Astrocyte (in vitro differentiated cells and primary cell): ENCODE measurements around the gene TUBA1C. TPM values are rescaled to one million over a fixed set of nuclear protein-coding genes. Genes with fewer than 3 reads are reported as not detected.

ENCODE experiments used
- DNase-seq: peaks from one replicate; pipeline ENCODE4 v3.0.0-alpha.2; 2010; ENCODE audit warnings: low read depth
- FAIRE-seq: peaks from 2 replicates; lab custom pipeline; 2011; peaks lifted over from hg19 to GRCh38; lab: Jason Lieb, UNC
- H2AFZ ChIP-seq: 2 replicates; pipeline ENCODE4 v1.6.0; 2012; ENCODE audit warnings: low read depth, low read length, inconsistent platforms
- H3K27ac ChIP-seq: 2 replicates; pipeline ENCODE4 v1.5.1; 2011; ENCODE audit warnings: low read depth, low read length, inconsistent platforms
- H3K27me3 ChIP-seq: 2 replicates; pipeline ENCODE4 v1.6.0; 2011; ENCODE audit warnings: low read length, inconsistent platforms; ENCODE audit not compliant: insufficient read depth
- H3K36me3 ChIP-seq: 2 replicates; pipeline ENCODE4 v1.5.1; 2011; ENCODE audit warnings: low read length, inconsistent platforms; ENCODE audit not compliant: insufficient read depth
- H3K4me1 ChIP-seq: 2 replicates; pipeline ENCODE4 v1.5.1; 2011; ENCODE audit warnings: low read length, inconsistent platforms; ENCODE audit not compliant: insufficient read depth
- H3K4me2 ChIP-seq: 2 replicates; pipeline ENCODE4 v1.6.0; 2012; ENCODE audit warnings: low read length, inconsistent platforms
- H3K4me3 ChIP-seq: 2 replicates; pipeline ENCODE4 v1.5.1; 2011; ENCODE audit warnings: low read depth, mild to moderate bottlenecking, low read length, inconsistent platforms; ENCODE audit not compliant: insufficient read depth
- H3K79me2 ChIP-seq: 2 replicates; pipeline ENCODE4 v1.6.0; 2012; ENCODE audit warnings: mild to moderate bottlenecking, low read length, inconsistent platforms; ENCODE audit not compliant: insufficient read depth
- H3K9ac ChIP-seq: 2 replicates; pipeline ENCODE4 v1.6.0; 2012; ENCODE audit warnings: mild to moderate bottlenecking, low read length, inconsistent platforms
- H3K9me3 ChIP-seq: 2 replicates; pipeline ENCODE4 v1.5.1; 2012; ENCODE audit warnings: low read depth, mild to moderate bottlenecking, low read length, inconsistent platforms; ENCODE audit not compliant: insufficient read depth
- H4K20me1 ChIP-seq: 2 replicates; pipeline ENCODE4 v1.6.0; 2012; ENCODE audit warnings: low read length, inconsistent platforms; ENCODE audit not compliant: insufficient read depth
- H3K27ac Mint-ChIP-seq: one replicate; pipeline ENCODE4 v1.8.0; 2021; ENCODE audit warnings: mild to moderate bottlenecking, mixed read lengths; ENCODE audit not compliant: unreplicated experiment
- H3K27me3 Mint-ChIP-seq: one replicate; pipeline ENCODE4 v1.8.0; 2021; ENCODE audit warnings: low read depth, mixed read lengths; ENCODE audit not compliant: unreplicated experiment
- H3K36me3 Mint-ChIP-seq: one replicate; pipeline ENCODE4 v1.8.0; 2021; ENCODE audit warnings: low read depth, mixed read lengths; ENCODE audit not compliant: unreplicated experiment
- H3K4me1 Mint-ChIP-seq: one replicate; pipeline ENCODE4 v1.8.0; 2021; ENCODE audit warnings: low read depth, mixed read lengths; ENCODE audit not compliant: unreplicated experiment
- H3K4me3 Mint-ChIP-seq: one replicate; pipeline ENCODE4 v1.8.0; 2021; ENCODE audit warnings: mild to moderate bottlenecking, moderate library complexity, mixed read lengths; ENCODE audit not compliant: unreplicated experiment
- H3K9me3 Mint-ChIP-seq: one replicate; pipeline ENCODE4 v1.8.0; 2021; ENCODE audit warnings: mild to moderate bottlenecking, mixed read lengths; ENCODE audit not compliant: unreplicated experiment
- CTCF ChIP-seq: IDR thresholded peaks from 2 replicates; pipeline ENCODE4 v1.5.1; 2011; ENCODE audit warnings: low read depth, mild to moderate bottlenecking, inconsistent platforms, low read length, moderate library complexity; ENCODE audit not compliant: insufficient read depth
- EZH2 ChIP-seq: IDR thresholded peaks from 2 replicates; pipeline ENCODE4 v1.6.1; 2012; ENCODE audit warnings: mild to moderate bottlenecking, low read length, inconsistent platforms; ENCODE audit not compliant: insufficient read depth
- total RNA-seq: library from RNA; stranded (reverse); gene quantifications from 2 replicates; pipeline ENCODE4 v1.2.1, GENCODE V29; 2021

The TUBA1C gene
- total RNA-seq, 1 donor from 2014 or later, result 408 TPM

- H3K9me3 Mint-ChIP-seq, result no peaks in the 10 kb centered on the region
- H3K36me3 Mint-ChIP-seq, result no peaks in the 10 kb centered on the region
- H3K27ac Mint-ChIP-seq, result peak overlapping the region; percentile 7
- Histone ChIP-seq H2AFZ (peak overlapping the region; percentile 94), H3K9ac (peak overlapping the region; percentile 89), H3K4me1 (peaks cover 14% of the 10 kb centered on the region), H3K27ac (peak overlapping the region; percentile 61), H3K4me3 (peak overlapping the region; percentile 88), H3K4me2 (peak overlapping the region; percentile 96), H3K9me3 (no peaks in the 10 kb centered on the region), H3K36me3 (peaks cover 4% of the 10 kb centered on the region), H3K27me3 (no peaks in the 10 kb centered on the region), H4K20me1 (no peaks in the 10 kb centered on the region), H3K79me2 (peaks cover 14% of the 10 kb centered on the region)
- peaks cover 5% of the 10 kb centered on the region for H3K27me3 Mint-ChIP-seq
- TF ChIP-seq CTCF (no peak), EZH2 (no peak)
- no peak for DNase-seq
- peaks cover 4% of the 10 kb centered on the region for H3K4me1 Mint-ChIP-seq
- peak overlapping the region; percentile 89 for H3K4me3 Mint-ChIP-seq
- FAIRE-seq, result no peak
Measured at GRCh38 chr12:49323524-49324097, 58.7 kb downstream of the TUBA1C start.

Other genes with a start within 250 kb of the TUBA1C start
- gene PRKAG1, start 246.3 kb upstream of the TUBA1C start, total RNA-seq, result 47.1 and 49.6 TPM in 2 replicates
- gene KMT2D, start 204.3 kb upstream of the TUBA1C start, total RNA-seq, result 81.7 and 86.9 TPM in 2 replicates
- 1.3 and 1.9 TPM in 2 replicates for gene RHEBL1, start 195.1 kb upstream of the TUBA1C start, total RNA-seq
- 0.05 and 0.16 TPM in 2 replicates for gene DHH, start 170.3 kb upstream of the TUBA1C start, total RNA-seq
- 58.7 and 61.0 TPM in 2 replicates for gene LMBR1L, start 154.2 kb upstream of the TUBA1C start, total RNA-seq
- 811 and 939 TPM in 2 replicates for gene TUBA1B, start 133.7 kb upstream of the TUBA1C start, total RNA-seq
- 772 and 932 TPM in 2 replicates for gene TUBA1A, start 76.0 kb upstream of the TUBA1C start, total RNA-seq
- gene PRPH, start 30.1 kb downstream of the TUBA1C start, total RNA-seq, result not detected in 2 replicates
- 2.2 and 2.7 TPM in 2 replicates for gene TROAP, start 58.2 kb downstream of the TUBA1C start, total RNA-seq
- gene C1QL4, start 72.1 kb downstream of the TUBA1C start, total RNA-seq, result 0.09 TPM in 1 of 2 replicates, not detected in the other
- 0.34 and 0.52 TPM in 2 replicates for gene DNAJC22, start 81.8 kb downstream of the TUBA1C start, total RNA-seq
- gene SPATS2, start 102.4 kb downstream of the TUBA1C start, total RNA-seq, result 44.0 and 46.3 TPM in 2 replicates